K562 (cell line): ENCODE data around the gene NECTIN2. TPM values are rescaled to one million over a fixed set of nuclear protein-coding genes. Genes with fewer than 3 reads are reported as not detected.

Source experiments
- ATAC-seq: fragments of 200-7000 bp; cut with Tn5 transposase; 3 replicates; pipeline ENCODE4 v1.9.1; 2020; ENCODE audit warnings: moderate library complexity
- BruUV-seq: library from RNA; stranded (reverse); fragments of 400-500 nt; replicated peaks from 2 replicates; lab custom pipeline; 2021; lab: Mats Ljungman, UMichigan
- CTCF ChIA-PET: fragments of 300-600 bp; formaldehyde crosslinking; extraction: SDS; loops from one replicate; lab custom pipeline; 2021; ENCODE audit warnings: low intra/inter-chr PET ratio; lab: Yijun Ruan, JAX
- POLR2A ChIA-PET: fragments of 300-600, 350-650 bp; sonication (Branson Sonifier 250); formaldehyde crosslinking; extraction: SDS; loops from one replicate; lab custom pipeline; 2021; ENCODE audit warnings: antibody characterized with exemption, inconsistent platforms; lab: Yijun Ruan, JAX
- DNase-seq, 4 experiments: peaks; one replicate each; pipeline versions ENCODE4 v3.0.0 to v3.0.0-alpha.2; 2011 to 2018; ENCODE audit warnings: low spot score in 3 of 4, mixed read lengths in 3 of 4; ENCODE audit errors: extremely low read depth in 1 of 4
- FAIRE-seq: peaks from 2 replicates; lab custom pipeline; 2011; peaks lifted over from hg19 to GRCh38; lab: Jason Lieb, UNC
- H2AFZ ChIP-seq: 2 replicates; pipeline ENCODE4 v1.6.0; 2011; ENCODE audit warnings: low read depth, low read length, control low read depth, inconsistent platforms
- H3K27ac ChIP-seq: fragments of 200-600 bp; 3 replicates; pipeline ENCODE4 v1.8.0; 2011; ENCODE audit warnings: low read depth, mild to moderate bottlenecking, control low read depth, inconsistent platforms, low read length, moderate library complexity, mixed read lengths; ENCODE audit errors: extremely low read depth
- H3K27me3 ChIP-seq, 2 experiments: fragments of 300-600 bp in 1 of 2; 2 replicates in 1 of 2; 3 replicates in 1 of 2; pipeline versions ENCODE4 v1.6.0 to v1.8.0; 2011; ENCODE audit warnings: inconsistent platforms in 2 of 2, low read length in 2 of 2, mild to moderate bottlenecking in 1 of 2, mixed read lengths in 1 of 2, moderate library complexity in 1 of 2; ENCODE audit not compliant: control insufficient read depth in 2 of 2, insufficient read depth in 2 of 2
- H3K36me3 ChIP-seq: fragments of 300-600 bp; 3 replicates; pipeline ENCODE4 v1.8.0; 2011; ENCODE audit warnings: mild to moderate bottlenecking, low read length, inconsistent platforms; ENCODE audit not compliant: control insufficient read depth, insufficient read depth
- H3K4me1 ChIP-seq, 2 experiments: fragments of 200-600 bp in 1 of 2; replicated peaks in 1 of 2; 2 replicates in 1 of 2; 3 replicates in 1 of 2; pipeline versions ENCODE4 v1.5.1 to v1.8.0; 2011; ENCODE audit warnings: inconsistent platforms in 2 of 2, low read length in 2 of 2, mild to moderate bottlenecking in 1 of 2, mixed read lengths in 1 of 2, moderate library complexity in 1 of 2; ENCODE audit not compliant: control insufficient read depth in 2 of 2, insufficient read depth in 2 of 2
- H3K4me2 ChIP-seq: 2 replicates; pipeline ENCODE4 v1.6.1; 2011; ENCODE audit warnings: low read length, control low read depth, inconsistent platforms, mixed read lengths; ENCODE audit not compliant: insufficient read depth
- H3K4me3 ChIP-seq: fragments of 200-600 bp; sonication (generic), shearing (Covaris generic); 2 replicates; pipeline ENCODE4 v1.5.1; 2016; ENCODE audit warnings: control low read depth, inconsistent platforms
- H3K79me2 ChIP-seq: fragments of 200-600 bp; 3 replicates; pipeline ENCODE4 v1.8.0; 2011; ENCODE audit warnings: low read length, inconsistent platforms; ENCODE audit not compliant: control insufficient read depth, insufficient read depth
- H3K9ac ChIP-seq, 2 experiments: 2 replicates each; pipeline versions ENCODE4 v1.6.0 to v1.6.1; 2011; ENCODE audit warnings: low read depth in 2 of 2, low read length in 2 of 2, control low read depth in 1 of 2, inconsistent platforms in 1 of 2, mild to moderate bottlenecking in 1 of 2, mixed read lengths in 1 of 2; ENCODE audit not compliant: insufficient read depth in 1 of 2
- H3K9me1 ChIP-seq: one replicate; pipeline ENCODE4 v1.6.0; 2011; ENCODE audit warnings: inconsistent platforms, mild to moderate bottlenecking, low read length, moderate library complexity; ENCODE audit not compliant: control insufficient read depth, insufficient read depth
- H3K9me3 ChIP-seq: replicated peaks from 2 replicates; pipeline ENCODE4 v1.5.1; 2011; ENCODE audit warnings: low read depth, low read length, inconsistent platforms; ENCODE audit not compliant: control insufficient read depth, insufficient read depth
- H4K20me1 ChIP-seq: replicated peaks from 2 replicates; pipeline ENCODE4 v1.6.1; 2011; ENCODE audit warnings: low read length, inconsistent platforms, mixed read lengths; ENCODE audit not compliant: control insufficient read depth, insufficient read depth
- ZC3H11A ChIP-seq: IDR thresholded peaks from 2 replicates; pipeline ENCODE4 v1.6.1; 2012; ENCODE audit warnings: low read depth, low read length, improper control_type of control experiment
- ZFPM2 ChIP-seq: fragments of 250-450 bp; sonication (Bioruptor Pico); IDR thresholded peaks from 2 replicates; pipeline ENCODE4 v1.5.1; 2022; ENCODE audit warnings: mild to moderate bottlenecking
- ZNF12 ChIP-seq: sonication (generic); formaldehyde crosslinking; IDR thresholded peaks from 2 replicates; pipeline ENCODE4 v1.4.0; 2020; ENCODE audit warnings: mild to moderate bottlenecking, missing genetic modification reagents
- ZNF121 ChIP-seq: sonication (generic); formaldehyde crosslinking; conservative IDR thresholded peaks from 2 replicates; pipeline ENCODE4 v1.8.0; 2022; ENCODE audit warnings: missing genetic modification reagents
- ZNF263 ChIP-seq: sonication (generic); formaldehyde crosslinking; IDR thresholded peaks from 2 replicates; pipeline ENCODE4 v1.8.0; 2022; ENCODE audit warnings: mild to moderate bottlenecking, missing genetic modification reagents, borderline replicate concordance
- ZNF76 ChIP-seq: fragments of 250-450 bp; sonication (Bioruptor Pico); IDR thresholded peaks from 2 replicates; pipeline ENCODE4 v1.4.0; 2020; ENCODE audit warnings: mild to moderate bottlenecking, moderate library complexity, borderline replicate concordance
- ZNF785 ChIP-seq: fragments of 250-450 bp; sonication (Bioruptor Pico); IDR thresholded peaks from 2 replicates; pipeline ENCODE4 v1.4.0; 2020; ENCODE audit warnings: mild to moderate bottlenecking
- WGBS: fragments of 100-300 bp; shearing (Covaris generic); methylation state at CpG from one replicate; pipeline ENCODE4 v1.1.6; 2016; ENCODE audit warnings: low coverage, mixed read lengths; ENCODE audit not compliant: insufficient coverage; ENCODE audit errors: missing lambda C conversion rate; 5-methylcytosine and 5-hydroxymethylcytosine counted together
- in situ Hi-C: fragments of 300-500 bp; cut with MboI; formaldehyde crosslinking; loops from 4 replicates; pipeline ENCODE4 v1.15.0; 2018; ENCODE audit warnings: inconsistent platforms, mixed read lengths
- intact Hi-C: fragments of 100-400 bp; cut with micrococcal nuclease; formaldehyde crosslinking; loops from 2 replicates; pipeline ENCODE4 v1.14.2; 2022
- polyA plus RNA-seq, 8 experiments: library from polyadenylated mRNA; depleted of rRNA in 4 of 8; stranded (reverse) in 5 of 8; unstranded in 3 of 8; fragments of >200 nt; fragmentation: Nextera tagmentation in 2 of 8; fragmentation: Illumina TruSeq in 1 of 8; extraction: Ambion mirVana in 2 of 8; extraction: Trizol in 1 of 8; gene quantifications; 2 replicates each; pipeline versions ENCODE4 v1.2.1 to v1.2.3, GENCODE V29; 2011 to 2014; ENCODE audit warnings: inconsistent platforms in 1 of 8, missing spikeins in 1 of 8
- total RNA-seq, 7 experiments: library from RNA; depleted of rRNA in 6 of 7; stranded (reverse); fragments of >200 nt in 6 of 7; fragmentation: Illumina TruSeq in 2 of 7; extraction: Trizol in 2 of 7; gene quantifications; 2 replicates each; pipeline versions ENCODE4 v1.2.1 to v1.2.3, GENCODE V29; 2011 to 2021; ENCODE audit warnings: low replicate concordance in 1 of 7

Gene NECTIN2
- total and polyA plus RNA-seq, 9 of the 15 experiments (the other 6 are each of a cell fraction or from before 2014, with no cell fraction given): 3.9 to 94.9 (median 34.9) TPM

DNA sequence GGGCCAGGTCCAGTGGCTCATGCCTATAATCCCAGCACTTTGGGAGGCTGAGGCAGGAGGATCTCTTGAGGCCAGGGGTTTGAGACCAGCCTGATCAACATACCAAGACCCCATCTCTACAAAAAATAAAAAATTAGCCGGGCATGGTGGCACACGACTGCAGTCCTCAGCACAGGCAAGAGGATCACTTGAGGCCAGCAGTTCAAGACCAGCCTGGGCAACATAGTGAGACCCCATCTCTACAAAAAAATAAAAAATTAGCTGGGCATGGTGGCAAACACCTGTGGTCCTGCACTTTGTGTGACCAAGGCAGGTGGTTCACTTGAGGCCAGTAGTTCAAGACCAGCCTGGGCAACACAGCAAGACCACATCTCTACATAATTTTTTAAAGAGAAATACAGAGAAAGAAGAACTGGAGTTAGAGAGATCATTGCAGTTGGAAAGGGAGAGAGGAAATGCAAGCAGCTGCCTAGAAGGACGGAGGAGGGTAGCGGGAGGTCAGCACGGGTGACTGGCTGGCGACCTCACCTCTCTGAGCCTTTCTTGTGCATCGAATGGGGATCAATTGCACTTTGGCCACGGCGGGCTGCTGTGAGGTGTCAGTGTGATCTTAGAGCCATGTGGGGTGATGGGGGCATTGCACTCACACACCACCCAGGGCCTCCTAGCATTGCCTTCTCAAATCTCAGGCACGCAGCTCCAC, 23.3 kb upstream of the NECTIN2 start:
- Histone ChIP-seq H3K4me1 (peaks cover 0 to 20% of the 10 kb centered on the region in 2 experiments; a peak in 2 of 5 replicates), H3K27me3 (peaks cover 44 to 61% of the 10 kb centered on the region in 2 experiments), H3K79me2 (no peaks in the 10 kb centered on the region), H3K9me3 (no peaks in the 10 kb centered on the region; the same call in 1 of the 2 replicates), H3K9me1 (no peaks in the 10 kb centered on the region), H3K9ac (0 out of 4 replicates have a peak overlapping the region, but pooled peaks of 1 of the 2 experiments have one; percentile 55), H3K4me2 (no peak overlapping the region), H3K36me3 (no peaks in the 10 kb centered on the region), H4K20me1 (no peaks in the 10 kb centered on the region; the same call in 1 of the 2 replicates), H3K27ac (no peak overlapping the region), H2AFZ (no peak overlapping the region), H3K4me3 (no peak overlapping the region)
- ChIA-PET POLR2A (no interaction called here), CTCF (no interaction called here)
- TF ChIP-seq ZNF121 (0 out of 2 replicates have a peak, but pooled peaks have one; percentile 41), ZNF263 (CRISPR knock-in tag) (no peak)
- no peak for ATAC-seq
- intact Hi-C loops (no loop called here), in situ Hi-C loops (no loop called here)
- no peak for FAIRE-seq
- under 1% methylated on average over 9 of the region's 10 CpGs for WGBS
- BruUV-seq: no TSS peak
- no peak for DNase-seq

DNA sequence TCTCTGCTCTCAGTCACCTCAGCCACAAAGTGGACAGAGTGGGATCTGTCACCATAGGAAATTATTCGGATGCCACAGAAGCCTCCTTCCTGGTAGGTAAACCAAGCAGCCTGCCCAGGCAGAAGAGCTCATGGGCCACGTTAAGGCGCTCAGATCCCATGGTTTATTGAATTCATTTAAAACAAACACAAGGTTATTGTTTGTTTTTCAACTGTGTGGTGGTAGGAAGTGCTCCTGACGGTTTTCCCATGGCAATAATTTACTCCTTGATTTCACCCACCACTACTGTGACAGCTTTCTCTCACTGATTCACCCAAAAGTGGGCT, 22.8 kb upstream of the NECTIN2 start:
- ATAC-seq: no peak
- Histone ChIP-seq H4K20me1 (no peaks in the 10 kb centered on the region; the same call in 1 of the 2 replicates), H3K4me1 (peaks cover 0 to 19% of the 10 kb centered on the region in 2 experiments; a peak in 2 of 5 replicates), H3K4me2 (no peak overlapping the region), H3K27me3 (peaks cover 44 to 58% of the 10 kb centered on the region in 2 experiments), H3K9ac (no peak overlapping the region)
- FAIRE-seq: no peak
- TF ChIP-seq ZFPM2 (CRISPR knock-in tag) (no peak), ZNF785 (no peak), ZNF76 (CRISPR knock-in tag) (no peak), ZC3H11A (no peak), ZNF12 (CRISPR knock-in tag) (no peak)
- TF ChIP-seq, all 486 proteins: peak for 0
- 3% methylated on average over 4 of the region's 4 CpGs for WGBS
- ChIA-PET POLR2A (no interaction called here), CTCF (no interaction called here)
- H3K4me3 ChIP-seq: no peak overlapping the region
- H3K27ac ChIP-seq: no peak overlapping the region
- H2AFZ ChIP-seq: no peak overlapping the region
- intact Hi-C loops (no loop called here), in situ Hi-C loops (no loop called here)
- H3K9me1 ChIP-seq: no peaks in the 10 kb centered on the region
- no peaks in the 10 kb centered on the region for H3K79me2 ChIP-seq
- DNase-seq: no peak
- no peaks in the 10 kb centered on the region for H3K36me3 ChIP-seq
- BruUV-seq: no TSS peak
- no peaks in the 10 kb centered on the region; the same call in 1 of the 2 replicates for H3K9me3 ChIP-seq
